Measurements from ENCODE around the gene DKKL1. TPM values are rescaled to one million over a fixed set of nuclear protein-coding genes. Genes with fewer than 3 reads are reported as not detected.

DKKL1 gene
- total and polyA plus RNA-seq, 4 donors = 0.69 TPM; not detected in 3

DNA sequence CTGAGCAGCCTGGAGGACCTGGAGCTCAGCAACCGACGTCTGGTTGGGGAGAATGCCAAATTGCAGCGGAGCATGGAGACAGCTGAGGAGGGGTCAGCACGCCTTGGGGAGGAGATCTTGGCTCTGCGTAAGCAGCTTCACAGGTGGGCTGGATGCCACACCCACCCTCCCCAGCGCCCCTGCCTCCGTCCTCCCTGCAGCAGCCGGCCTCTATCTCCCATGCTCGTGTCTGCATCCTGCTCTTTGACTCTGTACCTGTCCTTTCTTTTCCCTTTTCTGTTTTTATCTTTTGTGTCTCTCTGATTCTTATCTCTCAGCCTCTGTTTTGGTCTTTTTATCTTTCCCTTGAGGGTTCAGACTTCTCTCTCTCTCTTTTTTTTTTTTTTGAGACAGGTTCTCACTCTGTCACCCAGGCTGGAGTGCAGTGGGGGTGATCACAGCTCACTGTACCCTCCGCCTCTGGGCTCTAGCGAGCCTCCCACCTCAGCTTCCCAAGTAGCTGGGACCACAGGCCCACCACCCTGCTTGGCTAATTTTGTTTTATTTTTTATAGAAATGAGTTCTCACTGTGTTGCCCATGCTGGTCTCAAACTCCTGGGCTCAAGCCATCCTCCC, 34.4 kb downstream of the DKKL1 start:
- Histone ChIP-seq H3K36me3 (ENCODE audit: control insufficient read depth in 1 of 2, insufficient read depth in 2 of 2, low read length in 1 of 2) (no peaks in the 10 kb centered on the region), H3K27ac (ENCODE audit: low read depth in 1 of 2, low read length in 2 of 2) (no peak overlapping the region), H3K4me1 (ENCODE audit: control insufficient read depth in 1 of 2, insufficient read depth in 2 of 2, low read length in 2 of 2) (no peaks in the 10 kb centered on the region), H3K27me3 (ENCODE audit: control insufficient read depth in 1 of 2, insufficient read depth in 2 of 2, low read length in 1 of 2) (no peaks in the 10 kb centered on the region), H3K4me3 (ENCODE audit: low read length in 2 of 2) (no peak overlapping the region), H3K9me3 (ENCODE audit: control insufficient read depth, low read length) (no peaks in the 10 kb centered on the region)
- DNase-seq (no peak), ATAC-seq (ENCODE audit: low FRiP score) (no peak)
- intact Hi-C loops (cut with DNase I) = loop anchor here (5.0 to 10.0 kb wide), 2 partner anchors 147 to 164 kb away; no protein-coding TSS in a partner anchor
- 71 to 75% methylated on average over 11 of the region's 11 CpGs for WGBS, 2 donors

DNA sequence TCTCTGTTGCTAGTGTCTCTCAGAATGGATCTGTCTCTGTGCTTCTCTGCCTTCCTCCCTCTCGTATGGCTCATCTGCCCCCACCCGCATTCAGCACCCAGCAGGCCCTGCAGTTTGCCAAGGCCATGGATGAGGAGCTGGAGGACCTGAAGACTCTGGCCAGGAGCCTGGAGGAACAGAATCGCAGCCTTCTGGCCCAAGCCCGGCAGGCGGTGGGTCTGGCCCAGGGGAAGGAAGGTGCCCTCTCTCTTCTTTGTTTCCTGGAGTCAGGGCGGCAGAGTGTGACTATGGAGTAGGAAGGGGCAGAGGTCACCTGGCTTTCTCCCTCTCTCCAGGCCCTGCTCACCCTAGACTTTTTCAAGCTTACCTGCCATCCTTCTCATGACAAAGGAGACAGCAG, 35.3 kb downstream of the DKKL1 start:
- Histone ChIP-seq H3K4me1 (ENCODE audit: control insufficient read depth in 1 of 2, insufficient read depth in 2 of 2, low read length in 2 of 2) (no peaks in the 10 kb centered on the region), H3K27me3 (ENCODE audit: control insufficient read depth in 1 of 2, insufficient read depth in 2 of 2, low read length in 1 of 2) (no peaks in the 10 kb centered on the region), H3K4me3 (ENCODE audit: low read length in 2 of 2) (no peak overlapping the region), H3K9me3 (ENCODE audit: control insufficient read depth, low read length) (no peaks in the 10 kb centered on the region), H3K36me3 (ENCODE audit: control insufficient read depth in 1 of 2, insufficient read depth in 2 of 2, low read length in 1 of 2) (no peaks in the 10 kb centered on the region), H3K27ac (ENCODE audit: low read depth in 1 of 2, low read length in 2 of 2) (no peak overlapping the region)
- 86 to 88% methylated on average over 6 of the region's 6 CpGs for WGBS, 2 donors
- ATAC-seq (ENCODE audit: low FRiP score) (no peak), DNase-seq (no peak)
- intact Hi-C loops (cut with DNase I) = loop anchor here (5.0 to 10.0 kb wide), 2 partner anchors 146 to 163 kb away; no protein-coding TSS in a partner anchor

DNA sequence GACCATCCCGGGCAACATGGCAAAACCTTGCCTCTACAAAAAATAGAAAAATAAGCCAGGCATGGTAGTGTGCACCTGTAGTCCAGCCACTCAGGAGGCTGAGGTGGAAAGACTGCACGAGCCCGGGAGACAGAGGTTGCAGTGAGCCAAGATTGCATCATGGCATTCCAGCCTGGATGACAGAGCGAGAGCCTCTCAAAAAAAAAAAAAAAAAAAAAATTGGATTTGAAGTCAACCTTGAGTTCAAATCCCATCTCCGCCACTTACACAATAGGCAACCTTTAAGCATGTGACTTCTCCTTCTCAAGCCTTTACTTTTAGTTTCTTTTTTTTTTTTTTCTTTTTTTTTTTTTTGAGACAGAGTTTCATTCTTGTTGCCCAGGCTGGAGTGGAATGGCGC, 36.4 kb downstream of the DKKL1 start:
- Histone ChIP-seq H3K27ac (ENCODE audit: low read depth in 1 of 2, low read length in 2 of 2) (no peak overlapping the region), H3K4me1 (ENCODE audit: control insufficient read depth in 1 of 2, insufficient read depth in 2 of 2, low read length in 2 of 2) (no peaks in the 10 kb centered on the region), H3K9me3 (ENCODE audit: control insufficient read depth, low read length) (no peaks in the 10 kb centered on the region), H3K36me3 (ENCODE audit: control insufficient read depth in 1 of 2, insufficient read depth in 2 of 2, low read length in 1 of 2) (no peaks in the 10 kb centered on the region), H3K27me3 (ENCODE audit: control insufficient read depth in 1 of 2, insufficient read depth in 2 of 2, low read length in 1 of 2) (no peaks in the 10 kb centered on the region), H3K4me3 (ENCODE audit: low read length in 2 of 2) (no peak overlapping the region)
- ATAC-seq (ENCODE audit: low FRiP score) (no peak), DNase-seq (no peak)
- intact Hi-C loops (cut with DNase I) = no loop called here
- 85 to 90% methylated on average over 6 of the region's 6 CpGs for WGBS, 2 donors

DNA sequence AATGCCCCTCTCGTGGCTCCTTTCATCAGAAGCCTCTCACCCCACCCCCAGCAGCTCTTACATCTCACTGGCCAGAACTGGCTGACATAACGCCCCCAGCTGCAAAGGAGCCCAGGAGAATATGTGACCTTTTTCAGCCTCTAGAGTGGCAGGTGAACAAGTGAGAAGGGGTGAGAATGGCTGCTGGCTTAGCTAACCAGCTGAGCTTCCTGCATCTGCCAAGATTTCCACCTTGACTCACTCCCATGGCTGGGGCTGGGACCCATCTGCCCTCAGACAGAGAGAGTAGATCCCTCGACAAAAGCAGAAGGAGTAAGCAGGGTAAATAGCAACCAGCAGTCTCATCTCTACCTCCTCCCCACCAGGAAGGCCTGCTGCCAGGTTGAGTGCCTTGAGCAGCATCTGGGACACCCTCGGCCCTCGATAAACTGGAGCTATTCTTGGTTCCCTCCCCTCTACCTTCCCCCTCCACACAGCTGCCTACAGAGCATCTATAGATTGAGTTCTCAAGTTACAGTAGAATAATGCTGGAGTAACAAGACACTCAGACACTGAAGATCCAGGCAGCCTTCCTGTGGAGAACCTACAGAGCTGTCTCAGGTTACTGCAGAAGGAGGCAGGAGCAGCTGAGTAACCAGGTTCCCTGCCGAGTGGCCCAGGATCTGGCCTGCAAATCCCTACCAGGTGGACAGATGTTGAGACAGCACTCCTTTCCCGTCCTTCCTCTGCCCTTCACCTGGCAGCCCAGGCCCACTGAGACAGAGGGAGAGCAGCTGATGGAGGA, 39.9 kb downstream of the DKKL1 start:
- Histone ChIP-seq H3K4me1 (ENCODE audit: control insufficient read depth in 1 of 2, insufficient read depth in 2 of 2, low read length in 2 of 2) (no peaks in the 10 kb centered on the region), H3K27me3 (ENCODE audit: control insufficient read depth in 1 of 2, insufficient read depth in 2 of 2, low read length in 1 of 2) (no peaks in the 10 kb centered on the region), H3K4me3 (ENCODE audit: low read length in 2 of 2) (no peak overlapping the region), H3K27ac (ENCODE audit: low read depth in 1 of 2, low read length in 2 of 2) (no peak overlapping the region), H3K36me3 (ENCODE audit: control insufficient read depth in 1 of 2, insufficient read depth in 2 of 2, low read length in 1 of 2) (no peaks in the 10 kb centered on the region), H3K9me3 (ENCODE audit: control insufficient read depth, low read length) (no peaks in the 10 kb centered on the region)
- DNase-seq (no peak), ATAC-seq (ENCODE audit: low FRiP score) (no peak)
- intact Hi-C loops (cut with DNase I) = no loop called here
- 65 to 68% methylated on average over 7 of the region's 7 CpGs for WGBS, 2 donors

DNA sequence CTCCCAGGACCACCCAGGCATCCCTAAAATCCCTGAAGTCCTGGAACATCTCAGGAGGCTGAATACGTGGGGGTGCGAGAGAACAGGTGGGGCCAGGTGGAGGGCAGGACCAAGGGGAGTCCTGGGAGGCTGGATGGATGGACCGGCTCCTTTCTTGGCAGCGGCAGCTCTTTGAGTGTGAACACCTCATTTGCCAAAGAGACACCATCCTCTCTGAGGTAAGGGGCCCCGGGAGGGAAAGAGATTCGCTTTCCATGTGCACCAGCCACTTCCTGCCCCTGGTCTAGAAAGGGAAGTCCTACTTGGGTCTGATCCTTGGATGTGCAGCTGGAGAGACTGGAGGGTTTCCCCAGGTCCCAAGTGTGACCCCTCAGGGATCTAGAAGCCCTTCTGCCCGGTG, 43.4 kb downstream of the DKKL1 start:
- DNase-seq = no peak
- intact Hi-C loops (cut with DNase I) = no loop called here
- Histone ChIP-seq H3K36me3 (ENCODE audit: control insufficient read depth in 1 of 2, insufficient read depth in 2 of 2, low read length in 1 of 2) (no peaks in the 10 kb centered on the region), H3K9me3 (ENCODE audit: control insufficient read depth, low read length) (no peaks in the 10 kb centered on the region), H3K27me3 (ENCODE audit: control insufficient read depth in 1 of 2, insufficient read depth in 2 of 2, low read length in 1 of 2) (no peaks in the 10 kb centered on the region), H3K4me3 (ENCODE audit: low read length in 2 of 2) (no peak overlapping the region), H3K4me1 (ENCODE audit: control insufficient read depth in 1 of 2, insufficient read depth in 2 of 2, low read length in 2 of 2) (no peaks in the 10 kb centered on the region), H3K27ac (ENCODE audit: low read depth in 1 of 2, low read length in 2 of 2) (no peak overlapping the region)
- WGBS, 2 donors = 72 to 83% methylated on average over 7 of the region's 7 CpGs
- ATAC-seq (ENCODE audit: low FRiP score) = no peak

DNA sequence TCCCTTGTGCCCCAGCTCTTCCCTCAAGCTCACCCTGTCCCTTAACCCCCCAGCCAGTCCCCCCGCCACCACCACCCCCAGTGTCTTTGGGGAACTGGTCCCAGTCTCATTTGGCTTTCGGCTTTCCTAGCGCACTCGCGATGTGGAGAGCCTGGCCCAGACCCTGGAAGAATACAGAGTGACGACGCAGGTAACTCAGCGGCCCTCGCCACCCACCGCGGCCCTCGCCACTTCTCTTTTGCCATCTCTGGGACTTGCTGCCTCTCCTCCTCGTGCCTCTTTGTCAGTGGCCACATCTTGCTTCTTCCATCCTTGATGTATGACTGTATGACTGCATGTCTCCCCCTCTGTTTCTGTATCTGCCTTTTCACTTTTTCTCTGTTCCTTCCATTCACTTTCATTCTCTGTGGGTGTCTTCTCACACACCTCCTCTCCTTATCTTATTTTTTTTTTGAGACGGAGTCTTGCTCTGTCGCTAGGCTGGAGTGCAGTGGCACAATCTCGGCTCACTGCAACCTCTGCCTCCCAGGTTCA, 43.9 kb downstream of the DKKL1 start:
- Histone ChIP-seq H3K27me3 (ENCODE audit: control insufficient read depth in 1 of 2, insufficient read depth in 2 of 2, low read length in 1 of 2) (no peaks in the 10 kb centered on the region), H3K36me3 (ENCODE audit: control insufficient read depth in 1 of 2, insufficient read depth in 2 of 2, low read length in 1 of 2) (no peaks in the 10 kb centered on the region), H3K27ac (ENCODE audit: low read depth in 1 of 2, low read length in 2 of 2) (no peak overlapping the region), H3K4me1 (ENCODE audit: control insufficient read depth in 1 of 2, insufficient read depth in 2 of 2, low read length in 2 of 2) (no peaks in the 10 kb centered on the region), H3K9me3 (ENCODE audit: control insufficient read depth, low read length) (no peaks in the 10 kb centered on the region), H3K4me3 (ENCODE audit: low read length in 2 of 2) (no peak overlapping the region)
- 87 to 89% methylated on average over 14 to 16 of the region's 16 CpGs for WGBS, 2 donors
- ATAC-seq (ENCODE audit: low FRiP score) (no peak), DNase-seq (no peak)
- intact Hi-C loops (cut with DNase I) = no loop called here

DNA sequence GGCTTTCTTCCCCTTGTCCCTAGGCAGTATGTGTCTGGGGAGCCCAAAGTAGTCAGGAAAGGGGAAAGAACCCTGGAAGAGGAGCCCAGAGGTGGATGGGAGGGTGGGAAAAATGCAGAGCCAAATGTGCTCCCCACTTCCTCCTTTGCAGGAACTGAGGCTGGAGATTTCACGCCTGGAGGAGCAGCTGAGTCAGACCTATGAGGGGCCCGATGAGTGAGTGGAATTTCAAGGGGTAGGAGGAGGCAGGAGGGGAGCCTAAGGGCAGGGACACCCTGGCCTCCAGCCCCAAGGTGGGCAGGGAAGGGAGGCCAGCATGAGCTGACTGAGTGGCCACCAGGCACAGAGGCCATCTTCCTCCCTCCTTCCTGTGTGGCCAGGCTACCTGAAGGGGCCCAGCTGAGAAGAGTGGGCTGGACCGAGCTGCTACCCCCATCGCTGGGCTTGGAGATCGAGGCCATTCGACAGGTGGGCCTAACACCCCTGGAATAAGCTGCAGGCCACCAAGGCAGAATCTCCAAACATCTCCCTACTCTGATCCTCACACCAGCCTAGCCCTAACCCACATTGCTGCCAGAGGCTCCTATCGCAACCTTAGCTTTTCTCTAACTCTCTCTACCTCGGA, 45.3 kb downstream of the DKKL1 start:
- H3K9me3 ChIP-seq (ENCODE audit: control insufficient read depth, low read length) = no peaks in the 10 kb centered on the region
- no peak overlapping the region for H3K4me3 ChIP-seq (ENCODE audit: low read length in 2 of 2)
- ATAC-seq (ENCODE audit: low FRiP score) = peak; percentile 17
- DNase-seq = no peak
- intact Hi-C loops (cut with DNase I) = no loop called here
- no peak overlapping the region for H3K27ac ChIP-seq (ENCODE audit: low read depth in 1 of 2, low read length in 2 of 2)
- no peaks in the 10 kb centered on the region for H3K27me3 ChIP-seq (ENCODE audit: control insufficient read depth in 1 of 2, insufficient read depth in 2 of 2, low read length in 1 of 2)
- no peaks in the 10 kb centered on the region for H3K4me1 ChIP-seq (ENCODE audit: control insufficient read depth in 1 of 2, insufficient read depth in 2 of 2, low read length in 2 of 2)
- WGBS, 2 donors = 76 to 82% methylated on average over 8 of the region's 8 CpGs
- H3K36me3 ChIP-seq (ENCODE audit: control insufficient read depth in 1 of 2, insufficient read depth in 2 of 2, low read length in 1 of 2) = no peaks in the 10 kb centered on the region

GRCh38 chr19:49409441-49410029, 45.9 kb downstream of the DKKL1 start:
- Histone ChIP-seq H3K4me1 (ENCODE audit: control insufficient read depth in 1 of 2, insufficient read depth in 2 of 2, low read length in 2 of 2) (no peaks in the 10 kb centered on the region), H3K9me3 (ENCODE audit: control insufficient read depth, low read length) (no peaks in the 10 kb centered on the region), H3K27ac (ENCODE audit: low read depth in 1 of 2, low read length in 2 of 2) (no peak overlapping the region), H3K27me3 (ENCODE audit: control insufficient read depth in 1 of 2, insufficient read depth in 2 of 2, low read length in 1 of 2) (no peaks in the 10 kb centered on the region), H3K4me3 (ENCODE audit: low read length in 2 of 2) (no peak overlapping the region), H3K36me3 (ENCODE audit: control insufficient read depth in 1 of 2, insufficient read depth in 2 of 2, low read length in 1 of 2) (no peaks in the 10 kb centered on the region)
- intact Hi-C loops (cut with DNase I) = no loop called here
- WGBS, 2 donors = 79 to 84% methylated on average over 5 of the region's 5 CpGs
- DNase-seq = no peak
- ATAC-seq (ENCODE audit: low FRiP score) = no peak

Data from aorta (tissue), 5 donors.